SK-N-SH (cell line): ENCODE measurements around the gene CASP5.

Source experiments
- CHD2 ChIP-seq: fragments of 150-350 bp; IDR thresholded peaks from 2 replicates; pipeline ENCODE4 v1.6.1; 2018; ENCODE audit warnings: low read length; ENCODE audit not compliant: partially characterized antibody
- EP300 ChIP-seq, 2 experiments: IDR thresholded peaks; 2 replicates each; pipeline versions ENCODE4 v1.4.0 to v1.6.1; 2012; ENCODE audit warnings: borderline replicate concordance in 1 of 2, low read depth in 1 of 2, low read length in 1 of 2
- RFX5 ChIP-seq: IDR thresholded peaks from 2 replicates; pipeline ENCODE4 v1.6.1; 2012; ENCODE audit warnings: mild to moderate bottlenecking, improper control_type of control experiment, low read length
- TF ChIP-seq, protein P1 (sequence below): fragments of 200-600 bp; sonication (generic); IDR thresholded peaks from 2 replicates; pipeline ENCODE4 v1.6.1; 2017; ENCODE audit warnings: antibody characterized with exemption, mild to moderate bottlenecking, moderate library complexity

DNA sequence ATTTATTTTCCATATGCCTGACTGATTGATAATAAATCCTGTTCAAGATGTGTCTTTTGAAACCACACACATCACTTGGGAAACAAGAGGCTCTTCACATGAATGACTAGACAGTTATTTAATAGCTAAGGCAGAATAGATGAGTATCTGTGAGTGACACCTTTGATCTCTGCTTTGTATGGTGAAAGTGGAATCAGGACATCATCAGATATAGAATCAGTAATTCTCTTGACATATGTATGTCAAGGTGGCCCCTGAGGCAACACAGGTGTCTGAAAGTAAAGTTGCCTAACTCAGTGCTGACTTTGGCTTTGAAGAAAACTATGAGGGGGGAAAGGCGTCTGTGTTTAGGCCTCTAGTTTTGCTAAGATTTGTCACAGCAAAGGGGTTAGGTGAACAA is 43.1 kb downstream of the CASP5 start:
- no peak for TF ChIP-seq RFX5
- no peak for TF ChIP-seq CHD2
- TF ChIP-seq, protein P1, sequence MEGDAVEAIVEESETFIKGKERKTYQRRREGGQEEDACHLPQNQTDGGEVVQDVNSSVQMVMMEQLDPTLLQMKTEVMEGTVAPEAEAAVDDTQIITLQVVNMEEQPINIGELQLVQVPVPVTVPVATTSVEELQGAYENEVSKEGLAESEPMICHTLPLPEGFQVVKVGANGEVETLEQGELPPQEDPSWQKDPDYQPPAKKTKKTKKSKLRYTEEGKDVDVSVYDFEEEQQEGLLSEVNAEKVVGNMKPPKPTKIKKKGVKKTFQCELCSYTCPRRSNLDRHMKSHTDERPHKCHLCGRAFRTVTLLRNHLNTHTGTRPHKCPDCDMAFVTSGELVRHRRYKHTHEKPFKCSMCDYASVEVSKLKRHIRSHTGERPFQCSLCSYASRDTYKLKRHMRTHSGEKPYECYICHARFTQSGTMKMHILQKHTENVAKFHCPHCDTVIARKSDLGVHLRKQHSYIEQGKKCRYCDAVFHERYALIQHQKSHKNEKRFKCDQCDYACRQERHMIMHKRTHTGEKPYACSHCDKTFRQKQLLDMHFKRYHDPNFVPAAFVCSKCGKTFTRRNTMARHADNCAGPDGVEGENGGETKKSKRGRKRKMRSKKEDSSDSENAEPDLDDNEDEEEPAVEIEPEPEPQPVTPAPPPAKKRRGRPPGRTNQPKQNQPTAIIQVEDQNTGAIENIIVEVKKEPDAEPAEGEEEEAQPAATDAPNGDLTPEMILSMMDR: no peak
- TF ChIP-seq EP300 (IDR thresholded peaks at IDR 0.05; ENCODE audit: borderline replicate concordance in 1 of 2, low read depth in 1 of 2, low read length in 1 of 2): no peak
